HG02943 (cell line): ENCODE measurements around the gene LEPR.

Source experiments
- ATAC-seq: cut with Tn5 transposase; IDR thresholded peaks from one replicate; pipeline ENCODE4 v1.9.1; 2021; ENCODE audit warnings: mild to moderate bottlenecking, low read depth, moderate library complexity; ENCODE audit not compliant: unreplicated experiment

Gene LEPR

DNA sequence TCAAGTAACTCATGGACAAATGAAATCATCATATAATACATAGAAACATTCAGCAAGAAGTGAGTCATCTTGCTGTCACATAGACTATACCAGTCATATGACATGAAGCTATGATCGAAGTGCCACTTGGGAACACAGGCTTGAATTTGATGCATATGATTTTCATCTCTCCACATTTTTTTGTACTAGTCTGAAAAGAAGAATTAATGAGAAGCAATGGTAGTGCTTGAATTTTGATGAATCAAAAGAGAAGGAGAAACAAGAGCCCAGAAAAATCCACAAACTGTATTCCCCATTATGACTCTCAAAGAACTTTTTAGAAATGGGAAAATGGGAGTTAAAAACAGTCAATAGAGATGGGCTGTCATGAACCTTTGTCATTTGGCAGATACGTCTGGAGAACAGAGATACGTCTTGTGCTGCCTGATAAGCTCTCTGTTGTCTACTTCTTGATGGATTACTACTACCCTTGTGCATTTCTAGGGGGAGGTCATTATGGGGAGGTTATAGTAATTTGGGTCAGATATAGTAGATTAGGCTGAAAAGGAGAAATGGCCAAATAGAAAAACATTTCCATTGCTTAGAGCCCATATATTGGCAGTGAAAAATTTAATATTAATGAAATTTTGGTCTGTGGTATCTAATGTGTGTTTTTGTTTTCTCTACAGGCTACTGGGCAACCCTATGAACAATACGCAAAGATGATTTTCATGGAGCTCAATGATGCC is 8.0 kb upstream of the LEPR start:
- no peak for ATAC-seq

- no peak for ATAC-seq
Observed at GRCh38 chr1:65412984-65413375, 7.5 kb upstream of the LEPR start.

DNA sequence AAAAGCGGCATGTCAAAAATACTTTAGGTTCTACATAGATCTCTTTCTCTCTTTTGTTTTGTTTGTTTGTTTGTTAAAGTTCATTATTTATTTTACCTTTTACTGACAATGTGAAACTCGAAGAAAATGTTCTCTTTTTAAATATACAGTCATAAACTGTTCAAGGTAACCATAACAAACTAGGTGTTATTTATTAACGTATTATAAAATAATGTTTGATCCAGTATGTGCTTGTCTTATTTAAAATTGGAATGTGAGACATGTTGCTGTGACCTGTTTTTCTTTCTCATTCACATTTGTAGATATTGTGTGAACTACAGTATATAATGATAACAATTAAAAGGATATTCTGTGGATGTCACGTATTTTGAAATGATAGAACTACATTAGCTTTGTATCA is 5.9 kb upstream of the LEPR start:
- no peak for ATAC-seq

GRCh38 chr1:65416767-65417166 is 3.7 kb upstream of the LEPR start:
- ATAC-seq: no peak

DNA sequence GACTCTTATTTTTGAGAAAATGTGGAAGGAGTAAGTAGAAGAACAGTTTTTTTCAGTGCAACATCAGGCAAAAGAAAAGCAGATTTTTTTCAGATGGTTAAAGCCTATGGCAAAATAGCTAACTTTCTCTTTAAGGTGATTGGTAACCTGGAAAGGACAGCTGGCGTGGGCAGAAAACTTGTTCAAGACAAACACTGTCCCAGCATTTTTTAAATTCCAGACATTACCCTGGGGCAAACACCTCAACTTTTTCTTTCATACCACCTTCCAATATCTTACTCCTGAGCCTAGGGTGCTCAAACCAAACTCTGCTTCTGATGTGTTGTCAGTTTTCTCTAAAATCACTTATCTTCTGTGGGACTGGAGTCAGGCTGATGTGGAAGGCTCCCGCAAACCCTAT is 2.7 kb upstream of the LEPR start:
- ATAC-seq: no peak

GRCh38 chr1:65418522-65419185 is 1.8 kb upstream of the LEPR start:
- ATAC-seq: no peak

- ATAC-seq: peak; percentile 96
Observed at GRCh38 chr1:65419681-65420589, 533 bp upstream of the LEPR start.

DNA sequence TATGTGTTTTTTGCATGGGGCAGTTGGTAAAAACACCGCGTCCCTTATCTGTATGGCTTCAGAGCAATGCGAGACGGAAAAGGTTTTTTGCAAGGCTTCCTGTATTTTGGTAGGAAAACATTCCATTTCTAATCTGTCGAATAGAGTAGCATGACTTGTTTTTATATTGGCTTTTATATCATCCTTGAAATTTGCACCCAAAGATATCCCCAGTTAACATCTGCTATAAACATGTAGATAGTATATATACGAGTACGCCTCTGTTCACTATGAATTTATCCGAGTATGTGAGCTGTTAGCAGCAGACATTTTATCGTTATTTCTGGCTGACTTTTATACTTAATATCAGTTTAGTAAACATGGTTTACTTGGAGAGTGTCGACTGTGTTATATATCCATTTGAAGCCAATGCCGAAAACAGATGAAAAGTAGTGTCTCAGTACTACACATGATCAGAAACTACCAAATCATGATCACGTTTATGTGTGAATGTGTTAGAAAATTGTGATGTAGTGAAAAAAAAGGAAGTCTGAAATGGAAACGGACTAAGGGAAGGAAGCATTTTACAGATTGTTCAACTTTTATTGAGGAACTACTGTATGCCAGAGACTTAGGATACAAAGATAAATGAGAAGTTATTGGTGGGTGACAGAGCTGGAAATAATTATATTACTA is 1.0 kb downstream of the LEPR start:
- no peak for ATAC-seq

DNA sequence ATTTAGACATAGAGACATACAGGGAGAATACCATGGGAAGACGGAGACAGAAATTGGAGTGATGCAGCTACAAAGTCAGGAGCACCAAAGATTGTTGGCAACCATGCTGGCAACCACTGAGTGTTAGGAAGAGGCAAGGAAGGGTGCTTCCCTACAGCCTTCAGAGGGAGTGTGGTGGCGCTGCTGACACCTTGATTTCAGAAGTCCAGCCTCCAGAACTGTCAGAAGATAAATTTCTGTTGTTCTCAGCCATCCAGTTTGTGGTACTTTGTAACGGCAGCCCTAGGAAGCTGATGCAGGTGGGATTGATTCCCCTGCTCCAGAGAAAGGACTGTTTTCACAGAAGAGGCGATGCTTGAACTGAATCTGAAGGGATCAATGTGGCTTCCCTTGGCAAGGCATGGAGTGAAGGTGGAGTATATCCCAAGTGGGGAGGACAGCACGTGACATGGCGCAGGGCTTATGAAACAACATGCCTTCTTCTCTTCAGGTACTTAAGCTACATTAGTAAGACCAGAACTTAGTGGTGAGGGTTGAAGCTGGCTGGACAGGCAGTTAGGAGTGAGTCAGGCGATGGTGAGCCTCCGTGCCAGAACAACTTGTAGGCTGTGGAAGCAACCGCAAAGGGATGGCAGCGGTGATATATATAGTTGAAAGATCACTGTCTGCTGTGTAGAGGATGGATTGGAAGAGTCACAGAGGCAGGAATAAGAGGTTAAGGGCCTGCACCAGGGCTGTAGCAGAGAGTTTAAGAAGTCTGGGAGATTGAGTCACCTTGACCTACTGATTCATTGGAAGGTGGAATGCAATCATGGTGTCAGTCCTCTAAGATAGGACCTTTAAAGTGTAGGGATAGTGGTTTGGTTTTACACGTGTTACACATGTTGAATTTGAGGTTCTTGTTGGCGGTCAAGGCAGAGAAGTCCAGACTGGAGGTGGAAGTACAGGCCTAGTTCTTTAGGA is 2.1 kb downstream of the LEPR start:
- no peak for ATAC-seq

- no peak for ATAC-seq
Observed at GRCh38 chr1:65423884-65424572, 3.6 kb downstream of the LEPR start.

GRCh38 chr1:65424573-65424889 is 4.1 kb downstream of the LEPR start:
- no peak for ATAC-seq

DNA sequence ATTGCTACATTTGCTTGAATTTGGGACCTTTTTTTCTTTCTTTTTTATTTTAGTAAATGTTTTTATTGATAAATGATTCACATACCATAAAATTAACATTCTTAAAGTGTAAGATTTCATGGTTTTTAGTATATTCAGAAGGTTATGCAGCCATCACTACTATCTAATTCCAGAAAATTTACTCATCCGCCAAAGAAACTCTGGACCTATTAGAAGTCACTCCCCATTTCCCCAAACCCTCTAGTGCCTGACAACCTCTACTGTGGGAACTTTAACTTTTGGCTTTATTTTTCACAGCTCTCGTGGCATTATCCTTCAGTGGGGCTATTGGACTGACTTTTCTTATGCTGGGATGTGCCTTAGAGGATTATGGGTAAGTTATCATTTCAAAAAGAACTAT is 4.5 kb downstream of the LEPR start:
- no peak for ATAC-seq

- no peak for ATAC-seq
Observed at GRCh38 chr1:65425697-65426096, 5.2 kb downstream of the LEPR start.

DNA sequence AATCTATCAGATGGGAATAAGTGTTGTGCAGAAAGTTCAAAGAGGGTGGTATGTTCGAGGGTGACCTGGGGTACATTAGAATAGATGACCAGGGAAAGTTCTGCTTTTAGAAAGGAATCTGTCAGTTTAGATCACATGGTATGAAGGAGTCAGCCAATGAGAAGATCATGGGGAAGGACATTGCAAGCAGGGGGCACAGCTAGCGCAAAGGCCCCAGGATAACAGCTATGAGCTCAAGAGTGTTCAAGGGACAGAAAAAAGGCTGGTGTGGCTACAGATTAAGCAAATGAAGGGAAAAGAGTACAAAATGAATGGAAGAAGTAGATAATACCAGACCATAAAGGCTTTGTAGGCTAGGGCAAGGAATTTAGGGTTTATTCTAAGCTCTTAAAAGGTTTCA is 8.6 kb downstream of the LEPR start:
- ATAC-seq: no peak

GRCh38 chr1:65429806-65430205 is 9.3 kb downstream of the LEPR start:
- ATAC-seq: no peak

DNA sequence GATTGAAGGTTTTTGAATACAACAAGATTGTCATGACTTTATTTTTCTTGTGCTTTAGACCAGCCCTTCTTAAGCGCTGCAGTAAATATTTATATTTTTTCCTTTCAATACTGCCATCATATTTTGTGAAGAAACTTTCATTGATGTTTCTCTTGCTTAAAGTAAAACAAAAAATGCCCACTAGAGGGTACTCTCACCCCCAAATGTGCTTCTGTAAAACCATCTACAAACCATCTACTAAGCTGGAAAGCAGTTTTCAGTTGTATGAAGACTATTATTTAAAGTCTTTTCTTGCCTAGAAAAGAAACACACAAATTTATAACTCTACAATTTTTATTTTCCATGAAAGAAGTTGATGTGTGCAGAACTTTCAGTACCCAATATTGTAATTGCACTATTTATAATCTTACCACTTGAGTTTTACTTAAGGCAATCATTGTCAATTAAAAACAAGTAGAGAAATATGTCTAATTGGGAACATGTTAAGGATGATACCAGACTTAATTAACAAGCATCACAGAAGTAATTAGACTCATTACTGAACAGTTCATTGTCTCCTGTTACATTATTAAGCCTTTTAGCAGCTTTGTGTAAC is 10.7 kb downstream of the LEPR start:
- ATAC-seq: no peak

DNA sequence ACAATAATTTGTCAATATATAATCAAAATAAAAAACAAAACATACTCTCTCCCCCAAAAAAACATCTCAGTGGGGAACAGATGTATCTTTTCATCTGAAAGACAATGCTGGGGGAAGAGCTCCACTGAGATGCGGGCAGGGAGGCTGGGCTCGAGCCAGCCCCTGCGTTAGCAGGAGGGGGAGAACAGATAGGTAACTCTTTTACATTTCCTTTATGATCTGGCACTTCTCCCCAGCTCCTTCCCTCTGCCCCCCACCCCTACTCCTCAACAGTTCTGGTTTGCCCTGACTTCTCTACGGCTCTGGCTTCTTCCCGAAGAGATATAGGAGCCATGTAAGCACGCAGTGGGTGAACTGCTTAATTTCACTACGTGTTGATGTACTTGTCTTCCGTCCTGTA is 12.4 kb downstream of the LEPR start:
- ATAC-seq: no peak

DNA sequence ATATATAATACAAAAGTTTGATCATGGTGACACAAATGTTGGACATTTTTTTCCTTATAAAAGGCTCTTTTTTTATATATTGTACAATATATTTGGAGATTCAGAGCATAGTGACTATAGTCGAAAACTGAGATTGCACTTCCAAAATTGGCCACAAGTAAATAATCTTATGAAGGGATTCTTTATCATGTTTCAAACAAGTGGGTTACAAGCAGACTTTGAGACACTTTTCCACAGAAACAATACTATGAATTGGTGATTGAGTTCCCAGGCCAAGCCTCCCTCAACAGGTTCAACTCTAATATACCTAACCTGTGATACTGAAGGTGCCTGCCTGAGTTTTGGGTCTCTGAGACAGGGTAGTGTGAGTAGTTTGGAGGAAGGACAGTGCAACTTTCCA is 13.8 kb downstream of the LEPR start:
- ATAC-seq: no peak

GRCh38 chr1:65434760-65435159 is 14.3 kb downstream of the LEPR start:
- ATAC-seq: no peak
